B cell (primary cell): ENCODE results near the gene KCNMB3. TPM values are rescaled to one million over a fixed set of nuclear protein-coding genes. Genes with fewer than 3 reads are reported as not detected.
"Not testable (repeated sequence)": the region's sequence is repeated elsewhere in the genome, so short reads cannot be mapped to it uniquely, and the experiment has no call there.

Experiments used
- ATAC-seq: fragments of 200-7000 bp; cut with Tn5 transposase; one replicate; pipeline ENCODE4 v1.10.0; 2021; ENCODE audit warnings: low read depth, mild to moderate bottlenecking, moderate number of reproducible peaks, moderate library complexity
- CTCF ChIA-PET: fragments of 350-600 bp; sonication (Branson Sonifier 250); formaldehyde crosslinking; loops from one replicate; lab custom pipeline; 2021; ENCODE audit warnings: antibody characterized with exemption, inconsistent platforms; lab: Charles Lee
- POLR2A ChIA-PET: fragments of 350-600 bp; sonication (Branson Sonifier 250); formaldehyde crosslinking; loops from one replicate; lab custom pipeline; 2021; ENCODE audit warnings: antibody characterized with exemption; lab: Charles Lee
- DNase-seq: peaks from one replicate; pipeline ENCODE4 v3.0.0; 2013
- H2AFZ ChIP-seq: 2 replicates; pipeline ENCODE4 v1.6.1; 2012; ENCODE audit warnings: mild to moderate bottlenecking, low read depth, low read length; ENCODE audit not compliant: insufficient read depth, poor library complexity, severe bottlenecking
- H3K27ac ChIP-seq, 2 donors: 1 replicate in 1 of 2; 2 replicates in 1 of 2; pipeline ENCODE4 v1.5.1; 2012 to 2013; ENCODE audit warnings: low read length in 2 of 2, mild to moderate bottlenecking in 2 of 2, moderate library complexity in 1 of 2
- H3K27me3 ChIP-seq, 4 experiments: fragments of 200-600 bp in 1 of 4; sonication (generic) in 1 of 4; replicated peaks in 1 of 4; 1 replicate in 2 of 4; 2 replicates in 2 of 4; pipeline versions ENCODE4 v1.6.1 to v1.7.0; 2013 to 2016; ENCODE audit warnings: low read length in 3 of 4, mild to moderate bottlenecking in 2 of 4, mixed read lengths in 1 of 4, moderate library complexity in 1 of 4; ENCODE audit not compliant: insufficient read depth in 4 of 4, control insufficient read depth in 3 of 4; ENCODE audit errors: control extremely low read depth in 1 of 4
- H3K36me3 ChIP-seq, 2 experiments: replicated peaks in 1 of 2; 1 replicate in 1 of 2; 2 replicates in 1 of 2; pipeline versions ENCODE4 v1.6.1 to v1.7.1; 2013; ENCODE audit warnings: low read length in 1 of 2; ENCODE audit not compliant: insufficient read depth in 2 of 2, control insufficient read depth in 1 of 2; ENCODE audit errors: control extremely low read depth in 1 of 2, extremely low read depth in 1 of 2
- H3K4me1 ChIP-seq, 2 donors: fragments of 200-600 bp in 1 of 2; sonication (generic) in 1 of 2; 1 replicate in 1 of 2; 2 replicates in 1 of 2; pipeline versions ENCODE4 v1.5.1 to v1.6.1; 2013 to 2017; ENCODE audit warnings: low read length in 2 of 2; ENCODE audit not compliant: control insufficient read depth in 2 of 2, insufficient read depth in 2 of 2
- H3K4me2 ChIP-seq: replicated peaks from 2 replicates; pipeline ENCODE3; 2012; ENCODE audit warnings: mild to moderate bottlenecking, low read depth, low read length; ENCODE audit not compliant: poor library complexity, severe bottlenecking
- H3K4me3 ChIP-seq, 5 experiments: fragments of 200-600 bp in 1 of 5; sonication (generic) in 1 of 5; 1 replicate in 3 of 5; 2 replicates in 2 of 5; pipeline versions ENCODE4 v1.5.1 to v1.7.0; 2011 to 2016; ENCODE audit warnings: low read length in 4 of 5, mild to moderate bottlenecking in 4 of 5, low read depth in 2 of 5, control low read depth in 1 of 5, moderate library complexity in 1 of 5; ENCODE audit not compliant: insufficient read depth in 1 of 5; ENCODE audit errors: control extremely low read depth in 1 of 5, extremely low read depth in 1 of 5
- H3K79me2 ChIP-seq: fragments of 200-600 bp; sonication (generic); one replicate; pipeline ENCODE4 v1.6.0; 2016; ENCODE audit warnings: low read length; ENCODE audit not compliant: control insufficient read depth, insufficient read depth
- H3K9ac ChIP-seq: fragments of 200-600 bp; sonication (generic); 2 replicates; pipeline ENCODE4 v1.6.1; 2017; ENCODE audit warnings: mild to moderate bottlenecking, low read length, moderate library complexity
- H3K9me3 ChIP-seq, 3 donors: one replicate each; pipeline versions ENCODE4 v1.6.1 to v1.7.1; 2013; ENCODE audit warnings: low read length in 2 of 3; ENCODE audit not compliant: control insufficient read depth in 2 of 3, insufficient read depth in 1 of 3; ENCODE audit errors: control extremely low read depth in 1 of 3
- H4K20me1 ChIP-seq: 2 replicates; pipeline ENCODE4 v1.6.0; 2012; ENCODE audit warnings: mild to moderate bottlenecking, low read length; ENCODE audit not compliant: insufficient read depth, control insufficient read depth, poor library complexity, severe bottlenecking
- H3K27ac Mint-ChIP-seq: one replicate; pipeline ENCODE4 v1.8.0; 2021; ENCODE audit warnings: mixed read lengths
- H3K27me3 Mint-ChIP-seq: one replicate; pipeline ENCODE4 v1.8.0; 2021; ENCODE audit warnings: mixed read lengths
- H3K4me1 Mint-ChIP-seq: one replicate; pipeline ENCODE4 v1.8.0; 2021; ENCODE audit warnings: mixed read lengths
- H3K4me3 Mint-ChIP-seq: one replicate; pipeline ENCODE4 v1.8.0; 2021; ENCODE audit warnings: mixed read lengths
- H3K9me3 Mint-ChIP-seq: one replicate; pipeline ENCODE4 v1.8.0; 2022; ENCODE audit warnings: mixed read lengths; ENCODE audit not compliant: insufficient read depth
- EZH2 ChIP-seq: IDR thresholded peaks from 2 replicates; pipeline ENCODE4 v1.6.1; 2012; ENCODE audit warnings: borderline replicate concordance, low read depth, mild to moderate bottlenecking, moderate library complexity, low read length; ENCODE audit not compliant: insufficient read depth, poor library complexity, severe bottlenecking
- WGBS: methylation state at CpG from one replicate; pipeline ENCODE4 v1.1.5; 2013; ENCODE audit warnings: missing lambda C conversion rate; ENCODE audit not compliant: insufficient coverage; 5-methylcytosine and 5-hydroxymethylcytosine counted together
- intact Hi-C: fragments of 100-400 bp; cut with micrococcal nuclease; formaldehyde crosslinking; loops from one replicate; pipeline ENCODE4 v1.10.0; 2022
- polyA plus RNA-seq: library from polyadenylated mRNA; depleted of rRNA; stranded (reverse); fragments of >200 nt; gene quantifications from 2 replicates; pipeline ENCODE4 v1.2.3, GENCODE V29; 2012
- total RNA-seq, 2 donors: library from RNA; stranded (reverse); fragments of 120-200 nt in 1 of 2; gene quantifications; 1 replicate in 1 of 2; 2 replicates in 1 of 2; pipeline versions ENCODE4 v1.2.3 to v1.2.4, GENCODE V29; 2013 to 2022
- TF ChIP-seq, protein P1 (sequence below): fragments of 200-600 bp; IDR thresholded peaks from one replicate; pipeline ENCODE4 v1.8.0; 2022; ENCODE audit warnings: antibody characterized with exemption, mild to moderate bottlenecking

The KCNMB3 gene
- total and polyA plus RNA-seq, 2 donors (not counting 1 experiment from before 2014, with no cell fraction given): 3.5 to 5.7 TPM

DNA sequence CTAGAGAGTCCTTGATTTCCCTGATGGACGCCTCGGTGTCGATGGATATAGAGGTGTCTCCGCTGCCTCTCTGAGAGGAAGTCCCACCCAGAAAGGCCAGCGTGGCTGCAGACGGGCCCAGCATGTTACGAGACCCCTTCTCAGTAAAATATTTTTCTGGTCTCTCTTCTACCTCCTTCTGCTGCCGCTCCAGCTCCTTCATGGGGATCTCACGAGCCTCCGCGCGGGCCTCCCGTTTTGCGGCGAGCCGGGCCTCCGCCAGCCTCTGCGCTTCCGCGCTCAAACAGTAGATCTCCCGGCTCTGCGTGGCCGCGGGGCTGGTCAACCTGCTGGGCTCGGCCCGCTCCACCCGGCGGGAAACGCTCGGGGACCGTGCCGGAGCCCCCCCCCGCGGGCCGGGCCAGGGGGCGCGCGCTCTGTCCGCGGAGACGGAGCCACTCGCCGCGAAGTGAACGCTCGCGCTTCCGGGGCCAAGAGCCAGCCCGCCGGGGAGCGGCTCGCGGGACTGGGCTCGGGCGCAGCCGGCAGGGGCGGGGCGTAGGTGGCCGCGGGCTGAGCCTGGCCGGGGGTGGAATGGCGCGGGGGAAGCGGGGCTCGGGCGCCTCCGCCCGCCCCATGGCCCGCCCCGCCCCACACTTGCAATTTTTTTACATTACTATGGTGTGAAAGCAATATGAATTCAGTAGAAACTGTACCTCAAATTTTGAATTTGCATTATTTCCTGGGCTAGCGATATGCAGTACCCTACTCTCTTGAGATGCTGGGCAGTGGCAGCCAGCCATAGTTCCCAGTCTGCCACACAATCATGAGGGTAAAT is 10.2 kb upstream of the KCNMB3 start:
- no peaks in the 10 kb centered on the region for H3K36me3 ChIP-seq
- 15% methylated on average over 64 of the region's 71 CpGs for WGBS
- H4K20me1 ChIP-seq: no peaks in the 10 kb centered on the region
- no peaks in the 10 kb centered on the region for H3K27me3 ChIP-seq
- Mint-ChIP-seq H3K9me3 (peaks cover 12% of the 10 kb centered on the region), H3K27ac (peak overlapping the region; percentile 84), H3K27me3 (no peaks in the 10 kb centered on the region), H3K4me3 (peak overlapping the region; percentile 89), H3K4me1 (peaks cover 52% of the 10 kb centered on the region)
- H3K27ac ChIP-seq: peak overlapping the region in 1 of 2 donors; percentile 66
- H3K4me1 ChIP-seq: peaks cover 15 to 23% of the 10 kb centered on the region in 2 donors
- CTCF ChIA-PET: interaction anchor here (1.3 to 1.8 kb wide), 4 partner anchors 12 to 246 kb away, joined by 3 to 6 read pairs (median 5); no protein-coding TSS in a partner anchor
- peak overlapping the region; percentile 75 for H3K9ac ChIP-seq
- H3K79me2 ChIP-seq: no peaks in the 10 kb centered on the region
- intact Hi-C loops: loop anchor here (1.0 to 10.0 kb wide), 4 partner anchors 62 to 392 kb away; partner anchors contain the start of genes USP13 and ZNF639
- peak overlapping the region; percentile 88 for H2AFZ ChIP-seq
- POLR2A ChIA-PET: interaction anchor here (0.8 to 1.0 kb wide), 2 partner anchors 31 to 79 kb away, joined by 3 read pairs; no protein-coding TSS in a partner anchor
- H3K9me3 ChIP-seq: peaks cover 0 to 24% (median 0%) of the 10 kb centered on the region in 3 donors
- peak; percentile 78 for DNase-seq
- TF ChIP-seq, protein P1, sequence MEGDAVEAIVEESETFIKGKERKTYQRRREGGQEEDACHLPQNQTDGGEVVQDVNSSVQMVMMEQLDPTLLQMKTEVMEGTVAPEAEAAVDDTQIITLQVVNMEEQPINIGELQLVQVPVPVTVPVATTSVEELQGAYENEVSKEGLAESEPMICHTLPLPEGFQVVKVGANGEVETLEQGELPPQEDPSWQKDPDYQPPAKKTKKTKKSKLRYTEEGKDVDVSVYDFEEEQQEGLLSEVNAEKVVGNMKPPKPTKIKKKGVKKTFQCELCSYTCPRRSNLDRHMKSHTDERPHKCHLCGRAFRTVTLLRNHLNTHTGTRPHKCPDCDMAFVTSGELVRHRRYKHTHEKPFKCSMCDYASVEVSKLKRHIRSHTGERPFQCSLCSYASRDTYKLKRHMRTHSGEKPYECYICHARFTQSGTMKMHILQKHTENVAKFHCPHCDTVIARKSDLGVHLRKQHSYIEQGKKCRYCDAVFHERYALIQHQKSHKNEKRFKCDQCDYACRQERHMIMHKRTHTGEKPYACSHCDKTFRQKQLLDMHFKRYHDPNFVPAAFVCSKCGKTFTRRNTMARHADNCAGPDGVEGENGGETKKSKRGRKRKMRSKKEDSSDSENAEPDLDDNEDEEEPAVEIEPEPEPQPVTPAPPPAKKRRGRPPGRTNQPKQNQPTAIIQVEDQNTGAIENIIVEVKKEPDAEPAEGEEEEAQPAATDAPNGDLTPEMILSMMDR: no peak
- no peak for TF ChIP-seq EZH2
- peak overlapping the region; percentile 48 to 77 (median 67) for H3K4me3 ChIP-seq
- peak overlapping the region; percentile 82 for H3K4me2 ChIP-seq
- ATAC-seq: peak; percentile 92

DNA sequence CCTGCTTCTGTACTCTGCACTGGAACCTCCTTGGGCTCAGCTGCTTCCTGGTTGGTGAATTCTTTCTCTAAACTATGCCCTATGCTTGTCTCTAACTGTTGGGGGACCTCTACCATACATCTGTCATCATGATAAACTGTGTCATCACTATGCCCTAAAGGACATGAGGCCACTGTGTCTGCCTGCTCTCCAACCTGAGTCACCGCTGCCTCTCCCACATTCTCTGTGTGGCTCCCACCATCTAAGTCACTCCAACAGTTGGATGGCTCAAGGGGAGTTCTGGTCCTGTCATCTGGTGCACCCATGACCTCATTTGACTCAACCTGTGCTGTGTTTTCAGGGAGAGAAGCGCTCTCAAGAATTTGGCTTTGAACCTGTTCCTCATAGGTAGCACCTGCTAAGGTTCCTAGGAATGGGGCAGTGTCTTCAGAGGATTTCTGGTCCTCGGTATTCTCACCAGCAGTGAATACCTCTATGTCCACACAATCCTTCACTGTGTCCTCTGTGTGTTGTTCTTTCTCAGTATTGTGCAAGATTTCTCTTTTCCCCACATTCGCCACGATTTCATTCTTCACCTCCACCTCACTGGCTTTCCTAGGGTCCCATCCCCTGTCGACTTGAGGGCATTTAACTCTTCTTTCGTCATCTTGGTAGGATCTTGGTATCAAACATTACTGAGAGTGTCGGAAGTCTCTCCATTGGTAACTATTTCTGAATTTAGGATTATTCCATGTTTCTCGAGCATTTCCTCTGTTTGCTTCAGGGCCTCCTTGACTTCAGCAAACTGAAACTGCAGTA is 9.2 kb upstream of the KCNMB3 start:
- intact Hi-C loops: loop anchor here (2.0 to 10.0 kb wide), 3 partner anchors 63 to 393 kb away; partner anchors contain the start of genes USP13 and ZNF639
- not testable (repeated sequence) for H3K27me3 Mint-ChIP-seq, H3K9ac ChIP-seq

More for the DNA sequence above, 9.2 kb upstream of the KCNMB3 start:
- H3K9me3 ChIP-seq: peaks cover 0 to 24% (median 0%) of the 10 kb centered on the region in 3 donors
- H3K4me3 Mint-ChIP-seq: peak overlapping the region; percentile 89
- H4K20me1 ChIP-seq, H3K27ac ChIP-seq, H3K4me3 ChIP-seq, H3K36me3 ChIP-seq, ATAC-seq, DNase-seq, H3K27me3 ChIP-seq, H3K79me2 ChIP-seq, CTCF ChIA-PET: not testable (repeated sequence)
- H3K4me1 ChIP-seq: peaks cover 8 to 14% of the 10 kb centered on the region in 2 donors
- peaks cover 12% of the 10 kb centered on the region for H3K9me3 Mint-ChIP-seq
- H3K4me2 ChIP-seq: peak overlapping the region; percentile 82
- 100% methylated on average over 4 of the region's 9 CpGs for WGBS
- peak overlapping the region; percentile 57 for H3K27ac Mint-ChIP-seq
- POLR2A ChIA-PET: interaction anchor here (0.8 to 1.0 kb wide), 2 partner anchors 30 to 78 kb away, joined by 3 read pairs; no protein-coding TSS in a partner anchor
- peak overlapping the region; percentile 88 for H2AFZ ChIP-seq
- H3K4me1 Mint-ChIP-seq: peaks cover 45% of the 10 kb centered on the region
